LoVo (cell line): ENCODE results near the gene GPR137.

Source experiments
- DNase-seq: peaks from one replicate; pipeline ENCODE4 v3.0.0-alpha.2; 2016; ENCODE audit warnings: low spot score

The GPR137 gene

GRCh38 chr11:64286801-64287159 is 1.1 kb downstream of the GPR137 start:
- DNase-seq = no peak

- no peak for DNase-seq
These were observed 2.2 kb downstream of the GPR137 start for GRCh38 chr11:64287676-64288352.

DNA sequence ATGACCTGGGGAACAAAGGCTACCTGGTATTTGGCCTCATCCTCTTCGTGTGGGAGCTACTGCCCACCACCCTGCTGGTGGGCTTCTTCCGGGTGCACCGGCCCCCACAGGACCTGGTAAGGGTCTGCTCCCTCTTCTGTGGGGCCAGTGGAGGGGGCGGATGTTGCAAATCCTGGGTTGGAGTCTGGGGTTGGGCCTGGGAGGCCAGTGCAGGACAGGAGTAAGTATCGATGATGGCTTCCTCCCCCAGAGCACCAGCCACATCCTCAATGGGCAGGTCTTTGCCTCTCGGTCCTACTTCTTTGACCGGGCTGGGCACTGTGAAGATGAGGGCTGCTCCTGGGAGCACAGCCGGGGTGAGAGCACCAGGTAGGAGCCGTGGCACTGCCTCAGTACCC is 2.7 kb downstream of the GPR137 start:
- no peak for DNase-seq

DNA sequence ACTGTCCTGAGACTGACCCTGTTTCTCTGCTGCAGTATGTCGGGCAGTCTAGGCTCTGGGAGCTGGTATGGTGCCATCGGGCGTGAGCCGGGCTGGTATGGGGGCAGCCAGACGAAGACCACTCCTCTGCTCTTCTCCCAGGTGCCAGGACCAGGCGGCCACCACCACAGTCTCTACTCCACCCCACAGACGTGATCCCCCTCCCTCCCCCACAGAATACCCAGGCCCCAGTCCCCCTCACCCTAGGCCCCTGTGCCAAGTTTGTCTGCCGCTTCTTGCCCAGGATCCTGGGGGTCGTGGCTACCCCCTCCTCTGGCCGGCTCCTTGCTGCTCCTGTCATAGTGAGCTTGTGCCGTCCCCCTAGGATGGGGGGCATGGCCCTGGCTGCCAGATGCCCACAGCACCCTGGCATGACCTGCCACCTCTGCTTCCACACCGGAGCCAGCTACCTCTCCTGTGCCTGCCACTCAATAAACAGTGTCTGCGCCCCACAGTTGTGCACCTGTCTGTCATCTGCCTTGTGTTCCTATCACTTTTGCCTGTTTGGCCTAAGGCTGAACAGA is 3.4 kb downstream of the GPR137 start:
- DNase-seq = no peak

DNA sequence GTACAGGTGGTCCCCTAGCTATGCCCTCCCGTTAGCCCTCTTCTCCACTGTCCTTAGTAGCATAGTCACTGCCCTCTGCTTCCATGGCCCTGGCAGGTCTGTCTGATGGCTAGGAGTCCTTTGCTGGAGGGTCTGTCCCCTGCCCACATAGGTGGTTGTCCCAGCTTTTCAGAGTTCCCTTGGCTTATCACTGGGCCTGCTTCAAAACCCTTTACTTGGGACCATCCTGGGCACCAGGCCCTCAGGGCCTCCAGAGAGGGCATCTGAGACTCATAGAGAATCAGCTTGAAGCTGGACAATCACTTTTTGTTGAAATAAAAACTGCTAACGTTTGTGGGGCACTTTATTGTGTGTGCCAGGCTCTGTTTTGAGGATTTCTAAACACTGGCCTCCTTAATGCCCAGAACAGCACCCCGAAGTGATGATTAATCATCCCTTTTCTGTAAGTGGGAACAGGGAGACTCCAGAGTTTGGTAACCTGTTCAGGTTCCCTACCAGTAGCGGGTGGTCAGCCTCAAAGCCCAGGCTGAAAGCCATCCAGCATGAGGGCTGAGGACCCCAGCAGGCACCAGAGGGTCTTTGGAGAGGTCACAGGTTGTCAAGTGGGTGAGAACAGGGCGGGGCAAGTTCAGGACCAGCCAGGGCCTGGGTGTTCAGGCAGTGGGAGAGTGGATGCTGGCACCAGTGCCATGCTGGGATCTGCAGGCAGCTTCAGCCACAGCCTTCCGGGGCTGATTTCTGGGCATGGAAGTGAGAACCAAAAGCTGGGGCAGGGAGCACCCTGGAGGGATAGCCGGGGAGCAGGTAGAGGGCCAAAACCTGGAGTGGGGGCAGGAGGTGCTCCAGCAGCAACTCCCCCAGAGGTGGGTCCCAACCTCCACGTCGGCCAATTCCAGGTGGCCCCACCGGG is 5.0 kb downstream of the GPR137 start:
- no peak for DNase-seq

DNA sequence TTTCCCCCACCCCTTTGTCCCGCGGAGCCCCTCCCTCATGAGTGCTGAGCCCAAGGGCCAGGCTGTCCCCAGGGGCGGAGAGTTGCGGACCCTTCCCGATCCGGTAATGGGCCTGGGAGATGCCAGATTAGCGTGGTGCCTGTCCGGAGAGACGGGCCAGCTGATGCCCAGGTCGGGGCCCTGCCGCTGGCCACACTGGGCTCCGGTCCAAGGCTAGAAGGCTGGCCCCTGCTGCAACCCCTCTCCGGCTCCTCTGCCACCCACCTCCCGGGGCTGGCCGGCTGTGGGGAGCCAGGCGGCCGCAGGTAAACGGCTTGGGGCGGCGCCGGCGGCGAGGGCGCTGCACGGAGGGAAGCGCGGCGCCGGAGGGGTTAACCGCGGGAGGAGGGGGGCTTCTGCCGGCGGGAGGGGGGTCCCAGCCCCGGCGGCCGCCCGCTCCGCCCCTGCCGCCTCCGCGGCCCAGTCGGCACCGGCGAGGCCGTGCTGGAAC is 5.7 kb downstream of the GPR137 start, which contains the start of gene KCNK4:
KCNK4 (plus strand) TSS at position 41 of the 490 bp plus-strand sequence. CDS start 1,717 bp downstream, outside the sequence.
- no peak for DNase-seq

DNA sequence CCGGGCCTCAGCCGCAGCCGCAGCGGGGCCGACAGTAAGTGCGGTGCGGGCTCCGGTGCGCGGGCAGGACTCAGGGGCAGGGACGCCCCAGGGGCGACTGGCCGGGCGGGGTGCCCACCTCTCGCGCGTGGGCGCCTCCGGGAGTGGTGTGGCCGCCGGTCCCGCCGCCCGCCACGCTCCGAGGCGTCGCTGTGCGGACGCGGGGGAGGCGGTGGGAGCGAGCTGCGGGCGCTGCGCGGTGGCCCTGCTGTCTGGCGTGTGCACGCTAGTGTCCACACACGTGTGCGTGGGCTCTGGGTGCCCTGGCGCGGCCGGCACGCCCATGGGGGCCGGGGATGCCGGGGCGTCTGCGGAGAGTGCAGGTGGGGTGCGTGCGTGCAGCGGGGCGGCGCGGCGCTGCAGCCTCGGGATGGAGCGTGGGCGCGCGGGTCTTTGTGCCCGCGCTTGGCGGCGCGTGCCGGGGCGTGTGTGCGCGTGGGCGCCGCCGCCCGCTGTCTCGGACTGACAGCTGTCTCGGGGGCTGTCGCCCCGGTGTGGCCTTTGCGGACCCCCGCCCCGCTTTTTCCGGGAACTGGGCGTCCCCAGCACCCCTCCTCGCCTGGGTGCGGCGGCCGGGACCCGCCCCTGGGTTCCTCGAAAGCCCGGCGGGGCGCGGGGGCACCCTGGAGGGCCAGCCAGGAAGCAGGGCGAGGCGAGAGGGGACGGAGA is 6.3 kb downstream of the GPR137 start:
- no peak for DNase-seq

DNA sequence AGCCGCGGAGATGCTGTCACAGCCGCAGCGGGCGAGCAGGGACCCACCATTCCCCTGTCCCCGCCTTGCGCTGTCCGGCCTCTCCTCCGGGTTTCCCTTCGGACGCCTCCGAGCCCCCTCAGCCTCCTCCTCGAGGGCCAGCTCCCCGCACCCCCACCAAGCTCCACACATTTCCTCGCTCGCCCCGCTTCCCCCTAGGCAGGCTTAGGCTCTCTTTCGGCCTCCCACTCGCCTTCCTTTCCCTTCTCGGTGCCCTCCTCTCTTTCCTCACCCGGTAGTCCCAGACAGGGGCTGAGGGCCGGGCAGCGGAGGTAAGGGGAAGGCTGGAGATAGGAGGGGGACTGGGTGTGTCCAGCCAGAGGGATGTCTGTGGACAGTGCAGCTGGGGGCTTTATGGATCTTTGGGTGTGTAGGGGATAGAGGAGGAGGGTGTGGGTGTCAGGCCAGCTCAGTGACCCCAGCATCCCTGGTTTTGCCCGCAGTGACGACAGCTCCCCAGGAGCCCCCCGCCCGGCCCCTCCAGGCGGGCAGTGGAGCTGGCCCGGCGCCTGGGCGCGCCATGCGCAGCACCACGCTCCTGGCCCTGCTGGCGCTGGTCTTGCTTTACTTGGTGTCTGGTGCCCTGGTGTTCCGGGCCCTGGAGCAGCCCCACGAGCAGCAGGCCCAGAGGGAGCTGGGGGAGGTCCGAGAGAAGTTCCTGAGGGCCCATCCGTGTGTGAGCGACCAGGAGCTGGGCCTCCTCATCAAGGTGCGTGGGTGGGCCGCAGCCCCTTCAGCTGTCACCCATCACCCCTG is 7.0 kb downstream of the GPR137 start:
- DNase-seq = no peak

GRCh38 chr11:64294774-64295173 is 9.1 kb downstream of the GPR137 start:
- DNase-seq = no peak

DNA sequence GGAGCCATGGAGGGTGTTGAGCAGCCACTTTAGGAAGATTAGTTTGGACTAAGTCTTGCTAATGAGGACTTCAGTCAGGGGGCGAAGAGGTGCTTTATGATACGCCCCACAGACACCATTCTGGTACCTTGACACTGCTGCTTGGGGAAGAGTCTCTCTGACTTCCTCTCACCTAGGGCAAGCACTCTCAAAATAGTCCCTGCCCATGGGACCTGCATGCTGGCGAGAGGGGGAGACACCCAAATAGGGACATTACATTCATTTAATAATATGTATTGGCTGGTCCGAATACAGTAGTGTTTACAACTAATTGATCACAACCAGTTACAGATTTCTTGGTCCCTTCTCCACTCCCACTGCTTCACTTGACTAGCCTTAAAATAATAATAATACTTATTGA is 10.1 kb downstream of the GPR137 start:
- DNase-seq = no peak

GRCh38 chr11:64296236-64296635 is 10.6 kb downstream of the GPR137 start:
- no peak for DNase-seq

DNA sequence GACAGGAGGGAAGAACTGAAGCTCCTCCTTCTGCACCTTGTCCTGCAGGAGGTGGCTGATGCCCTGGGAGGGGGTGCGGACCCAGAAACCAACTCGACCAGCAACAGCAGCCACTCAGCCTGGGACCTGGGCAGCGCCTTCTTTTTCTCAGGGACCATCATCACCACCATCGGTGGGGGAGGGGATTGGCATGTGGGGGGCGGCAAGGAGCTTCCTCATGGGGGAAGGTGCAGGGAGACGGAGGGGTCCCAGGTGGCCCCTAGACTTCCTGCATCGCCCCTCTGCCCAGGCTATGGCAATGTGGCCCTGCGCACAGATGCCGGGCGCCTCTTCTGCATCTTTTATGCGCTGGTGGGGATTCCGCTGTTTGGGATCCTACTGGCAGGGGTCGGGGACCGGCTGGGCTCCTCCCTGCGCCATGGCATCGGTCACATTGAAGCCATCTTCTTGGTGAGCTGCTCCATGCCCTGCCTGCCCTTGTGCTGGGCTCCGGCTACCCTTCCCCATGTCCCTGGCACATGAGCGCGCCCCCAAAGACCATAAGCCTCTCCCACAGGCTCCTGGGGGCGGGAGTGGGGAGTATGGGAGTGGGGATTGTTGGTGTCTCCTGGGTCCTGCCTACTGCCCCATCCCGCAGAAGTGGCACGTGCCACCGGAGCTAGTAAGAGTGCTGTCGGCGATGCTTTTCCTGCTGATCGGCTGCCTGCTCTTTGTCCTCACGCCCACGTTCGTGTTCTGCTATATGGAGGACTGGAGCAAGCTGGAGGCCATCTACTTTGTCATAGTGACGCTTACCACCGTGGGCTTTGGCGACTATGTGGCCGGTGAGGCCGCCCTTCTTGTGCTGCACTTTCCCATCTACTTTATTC is 11.4 kb downstream of the GPR137 start:
- no peak for DNase-seq

DNA sequence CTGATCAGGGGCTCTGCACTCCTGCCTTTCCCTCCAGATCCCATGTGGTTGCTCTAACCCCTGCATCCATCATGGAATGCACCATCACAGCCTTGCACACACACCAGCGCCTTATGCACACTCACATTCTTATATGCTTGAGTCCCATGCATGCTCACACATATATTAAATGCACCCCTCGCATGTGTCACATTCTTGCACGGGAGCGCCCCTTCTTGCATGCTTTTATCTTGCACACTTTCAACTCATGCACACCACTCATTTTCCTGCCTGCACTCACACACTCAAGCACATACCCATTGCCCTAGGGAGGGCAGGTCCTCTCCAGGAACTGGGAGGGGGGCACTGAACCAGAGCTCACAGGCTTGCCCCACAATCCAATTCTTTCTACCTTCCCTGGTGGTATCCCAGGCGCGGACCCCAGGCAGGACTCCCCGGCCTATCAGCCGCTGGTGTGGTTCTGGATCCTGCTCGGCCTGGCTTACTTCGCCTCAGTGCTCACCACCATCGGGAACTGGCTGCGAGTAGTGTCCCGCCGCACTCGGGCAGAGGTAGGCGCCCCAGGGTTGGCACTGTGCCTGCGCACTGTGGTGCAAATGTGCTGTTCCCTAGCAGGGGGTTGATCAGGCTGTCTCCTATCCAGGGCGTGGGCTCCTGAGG is 12.2 kb downstream of the GPR137 start:
- no peak for DNase-seq

DNA sequence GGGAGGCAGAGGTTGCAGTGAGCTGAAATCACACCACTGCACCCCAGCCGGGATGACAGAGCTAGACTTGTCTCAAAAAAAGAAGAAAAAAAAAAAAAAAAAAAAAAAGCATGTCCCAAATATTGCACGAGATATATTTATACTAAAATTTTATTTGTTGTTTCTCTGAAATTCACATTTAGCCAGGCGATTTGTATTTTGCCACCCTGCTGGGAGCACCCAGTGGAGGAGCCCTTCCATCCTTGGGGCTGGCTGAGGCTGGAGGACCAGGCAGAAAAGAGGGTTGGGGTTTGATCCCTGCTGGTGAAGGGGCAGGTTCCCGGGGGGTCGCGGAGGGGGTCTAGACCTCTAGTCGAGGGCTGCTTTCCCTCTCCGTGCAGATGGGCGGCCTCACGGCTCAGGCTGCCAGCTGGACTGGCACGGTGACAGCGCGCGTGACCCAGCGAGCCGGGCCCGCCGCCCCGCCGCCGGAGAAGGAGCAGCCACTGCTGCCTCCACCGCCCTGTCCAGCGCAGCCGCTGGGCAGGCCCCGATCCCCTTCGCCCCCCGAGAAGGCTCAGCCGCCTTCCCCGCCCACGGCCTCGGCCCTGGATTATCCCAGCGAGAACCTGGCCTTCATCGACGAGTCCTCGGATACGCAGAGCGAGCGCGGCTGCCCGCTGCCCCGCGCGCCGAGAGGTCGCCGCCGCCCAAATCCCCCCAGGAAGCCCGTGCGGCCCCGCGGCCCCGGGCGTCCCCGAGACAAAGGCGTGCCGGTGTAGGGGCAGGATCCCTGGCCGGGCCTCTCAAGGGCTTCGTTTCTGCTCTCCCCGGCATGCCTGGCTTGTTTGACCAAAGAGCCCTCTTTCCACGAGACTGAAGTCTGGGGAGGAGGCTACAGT is 13.6 kb downstream of the GPR137 start:
- no peak for DNase-seq

GRCh38 chr11:64299847-64300648 is 14.4 kb downstream of the GPR137 start, which contains the start of gene CATSPERZ:
Gene CATSPERZ (plus strand): TSS chr11:64300358. CDS start chr11:64300411, 53 bp downstream.
- no peak for DNase-seq

DNA sequence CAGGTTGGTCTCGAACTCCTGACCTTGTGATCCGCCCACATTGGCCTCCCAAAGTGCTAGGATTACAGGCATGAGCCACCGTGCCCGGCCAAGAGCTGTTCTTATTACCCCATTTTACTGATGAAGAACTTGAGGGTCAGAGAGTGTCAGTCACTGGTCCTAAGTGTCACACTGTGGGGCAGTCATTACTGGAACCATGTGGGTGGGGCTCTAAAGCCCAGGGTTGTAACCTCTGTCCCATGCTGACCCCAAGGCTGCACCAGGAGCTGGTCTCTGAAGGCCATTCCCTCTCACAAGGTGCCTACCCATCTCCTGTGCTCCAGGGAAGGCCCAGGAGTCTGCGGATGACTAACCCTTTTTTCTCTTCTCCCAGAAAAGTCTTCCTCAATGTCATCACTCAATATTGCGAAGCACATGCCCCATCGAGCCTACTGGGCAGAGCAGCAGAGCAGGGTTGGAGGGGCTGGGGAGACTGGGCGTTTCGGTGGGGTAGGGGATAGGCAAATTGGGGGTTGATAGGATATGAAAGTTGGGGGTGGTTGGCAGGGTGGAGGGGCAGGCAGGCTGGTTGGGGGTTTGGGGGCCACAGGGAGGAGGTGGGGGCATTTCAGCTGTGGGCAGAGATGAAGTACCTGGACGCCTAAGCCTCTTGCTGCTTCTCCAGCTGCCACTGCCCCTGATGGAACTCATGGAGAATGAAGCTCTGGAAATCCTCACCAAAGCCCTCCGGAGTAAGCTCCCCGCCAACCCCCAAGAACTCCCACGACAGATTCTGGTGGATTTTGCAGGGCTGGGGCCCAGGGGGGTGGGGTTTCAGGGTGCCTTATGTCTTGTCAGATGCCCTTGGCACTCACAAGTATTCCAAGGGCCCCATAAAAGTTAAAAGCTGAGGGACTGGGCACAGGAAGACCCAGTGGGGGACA is 17.7 kb downstream of the GPR137 start:
- no peak for DNase-seq

DNA sequence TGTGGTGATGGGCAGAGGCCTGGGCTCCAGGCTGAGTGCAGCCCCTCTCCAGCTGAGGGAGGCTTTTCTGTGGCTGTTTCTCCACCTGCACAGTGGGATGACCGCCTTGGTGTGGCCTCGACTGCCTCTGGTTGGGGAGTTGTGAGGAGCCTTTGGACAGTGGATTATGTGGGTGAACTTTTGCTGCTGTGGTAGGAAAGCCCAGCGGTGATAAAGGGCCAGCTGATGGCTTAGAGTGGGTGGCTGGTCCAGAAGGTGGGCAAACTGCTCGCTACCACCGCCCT is 18.3 kb downstream of the GPR137 start:
- no peak for DNase-seq
